ENCODE measurements around the gene FSTL5. TPM values are rescaled to one million over a fixed set of nuclear protein-coding genes. Genes with fewer than 3 reads are reported as not detected.

FSTL5 gene
- total and polyA plus RNA-seq, 2 of the 8 experiments (the other 6 are each of a cell fraction or from before 2014, with no cell fraction given) = 0.09 to 0.32 TPM

- TF ChIP-seq POLR2A (IDR thresholded peaks at IDR 0.05; ENCODE audit: control extremely low read depth in 1 of 2, low read depth in 2 of 2, low read length in 2 of 2) (no peak), BACH1 (IDR thresholded peaks at IDR 0.05; ENCODE audit: low read length) (no peak), CHD7 (IDR thresholded peaks at IDR 0.05; ENCODE audit: insufficient replicate concordance, low read length) (no peak), CTCF (IDR thresholded peaks at IDR 0.05; ENCODE audit: control extremely low read depth in 1 of 3, insufficient read depth in 1 of 3, low read depth in 1 of 3, low read length in 3 of 3) (no peak)
These were observed 322.0 kb downstream of the FSTL5 start (continued) for GRCh38 chr4:161841759-161842158.

All from H1 (cell line).